Kidney epithelial cell (primary cell): ENCODE data around the gene SPHKAP. TPM values are rescaled to one million over a fixed set of nuclear protein-coding genes. Genes with fewer than 3 reads are reported as not detected.

Experiments used
- DNase-seq: peaks from one replicate; pipeline ENCODE4 v3.0.0-alpha.2; 2010; ENCODE audit warnings: low read depth
- H3K27me3 ChIP-seq: 2 replicates; pipeline ENCODE4 v1.6.0; 2011; ENCODE audit warnings: low read length; ENCODE audit not compliant: control insufficient read depth, insufficient read depth
- H3K36me3 ChIP-seq: 2 replicates; pipeline ENCODE4 v1.5.1; 2011; ENCODE audit warnings: low read length; ENCODE audit not compliant: control insufficient read depth, insufficient read depth
- H3K4me3 ChIP-seq: 2 replicates; pipeline ENCODE4 v1.5.1; 2011; ENCODE audit warnings: low read depth, mild to moderate bottlenecking, control low read depth, low read length
- CTCF ChIP-seq: IDR thresholded peaks from 2 replicates; pipeline ENCODE4 v1.5.1; 2011; ENCODE audit warnings: mild to moderate bottlenecking, moderate library complexity, low read length, control low read depth, inconsistent platforms; ENCODE audit not compliant: insufficient read depth, poor library complexity, severe bottlenecking
- total RNA-seq: library from RNA; depleted of rRNA; stranded (reverse); fragments of >200 nt; gene quantifications from 2 replicates; pipeline ENCODE4 v1.2.3, GENCODE V29; 2015

SPHKAP gene
- total RNA-seq, 1 donor from 2014 or later: 0.17 TPM

GRCh38 chr2:228104215-228104614 lies 77.3 kb downstream of the SPHKAP start:
- DNase-seq: no peak
- TF ChIP-seq CTCF: no peak
- Histone ChIP-seq H3K27me3 (no peaks in the 10 kb centered on the region), H3K36me3 (no peaks in the 10 kb centered on the region), H3K4me3 (no peak overlapping the region)

GRCh38 chr2:228103379-228103778 lies 78.1 kb downstream of the SPHKAP start:
- no peak overlapping the region for H3K4me3 ChIP-seq
- no peak for TF ChIP-seq CTCF
- no peaks in the 10 kb centered on the region for H3K27me3 ChIP-seq
- no peaks in the 10 kb centered on the region for H3K36me3 ChIP-seq
- no peak for DNase-seq

- Histone ChIP-seq H3K4me3 (no peak overlapping the region), H3K27me3 (no peaks in the 10 kb centered on the region), H3K36me3 (no peaks in the 10 kb centered on the region)
- TF ChIP-seq CTCF: no peak
- no peak for DNase-seq
Observed at GRCh38 chr2:228102949-228103348, 78.5 kb downstream of the SPHKAP start.

GRCh38 chr2:228094377-228094921 lies 87.0 kb downstream of the SPHKAP start:
- no peak for TF ChIP-seq CTCF
- no peaks in the 10 kb centered on the region for H3K36me3 ChIP-seq
- no peak overlapping the region for H3K4me3 ChIP-seq
- no peak for DNase-seq
- no peaks in the 10 kb centered on the region for H3K27me3 ChIP-seq

GRCh38 chr2:228092056-228092455 lies 89.4 kb downstream of the SPHKAP start:
- DNase-seq: no peak
- no peak overlapping the region for H3K4me3 ChIP-seq
- no peak for TF ChIP-seq CTCF
- H3K27me3 ChIP-seq: no peaks in the 10 kb centered on the region
- H3K36me3 ChIP-seq: no peaks in the 10 kb centered on the region

- H3K4me3 ChIP-seq: no peak overlapping the region
- no peaks in the 10 kb centered on the region for H3K36me3 ChIP-seq
- TF ChIP-seq CTCF: no peak
- no peaks in the 10 kb centered on the region for H3K27me3 ChIP-seq
- DNase-seq: no peak
Observed at GRCh38 chr2:228086561-228086960, 94.9 kb downstream of the SPHKAP start.
